NCI-H2227 (cell line): ENCODE measurements around the gene CCDC175.
A peak's percentile ranks its signal among the peaks of the same experiment; 100 is the strongest.

Source experiments
- DNase-seq: peaks from one replicate; lab custom pipeline; 2025; ENCODE audit not compliant: unreplicated experiment; lab: John Stamatoyannopoulos, UW

CCDC175 gene

GRCh38 chr14:59541731-59542130 lies 34.9 kb downstream of the CCDC175 start:
- no peak for DNase-seq

- DNase-seq: no peak
Observed at GRCh38 chr14:59540852-59541251, 35.8 kb downstream of the CCDC175 start.

GRCh38 chr14:59538936-59539335 lies 37.7 kb downstream of the CCDC175 start:
- no peak for DNase-seq

GRCh38 chr14:59537476-59537875 lies 39.1 kb downstream of the CCDC175 start:
- DNase-seq: no peak

GRCh38 chr14:59534361-59534987 lies 42.1 kb downstream of the CCDC175 start:
- DNase-seq: no peak

- DNase-seq: no peak
Observed at GRCh38 chr14:59532419-59532818, 44.2 kb downstream of the CCDC175 start.

- no peak for DNase-seq
Observed at GRCh38 chr14:59530349-59530748, 46.3 kb downstream of the CCDC175 start.

- DNase-seq: no peak
Observed at GRCh38 chr14:59529189-59529588, 47.4 kb downstream of the CCDC175 start.

- DNase-seq: no peak
Observed at GRCh38 chr14:59520224-59520623, 56.4 kb downstream of the CCDC175 start.

- DNase-seq: peak; percentile 52
Observed at GRCh38 chr14:59511916-59512575, 64.6 kb downstream of the CCDC175 start.

GRCh38 chr14:59510966-59511365 lies 65.6 kb downstream of the CCDC175 start:
- DNase-seq: no peak

GRCh38 chr14:59510001-59510400 lies 66.6 kb downstream of the CCDC175 start:
- no peak for DNase-seq

- DNase-seq: no peak
Observed at GRCh38 chr14:59509101-59509500, 67.5 kb downstream of the CCDC175 start.

- no peak for DNase-seq
Observed at GRCh38 chr14:59507752-59508103, 68.9 kb downstream of the CCDC175 start.

- peak; percentile 77 for DNase-seq
Observed at GRCh38 chr14:59507063-59507751, 69.4 kb downstream of the CCDC175 start.

- DNase-seq: no peak
Observed at GRCh38 chr14:59503256-59503655, 73.4 kb downstream of the CCDC175 start.

- no peak for DNase-seq
Observed at GRCh38 chr14:59500732-59501131, 75.9 kb downstream of the CCDC175 start.

- DNase-seq: no peak
Observed at GRCh38 chr14:59492384-59492783, 84.2 kb downstream of the CCDC175 start.

- no peak for DNase-seq
Observed at GRCh38 chr14:59490756-59491155, 85.9 kb downstream of the CCDC175 start.

- no peak for DNase-seq
Observed at GRCh38 chr14:59484639-59485175, 91.9 kb downstream of the CCDC175 start.

- DNase-seq: peak; percentile 99
Observed at GRCh38 chr14:59483819-59484638, 92.6 kb downstream of the CCDC175 start, which contains the start of the genes JKAMP and L3HYPDH. TSS of gene JKAMP (plus strand) at chr14:59484517. CDS start at chr14:59484590, 73 bp downstream. TSS of gene L3HYPDH (minus strand) at chr14:59484408. CDS start at chr14:59484316, 92 bp downstream.
